RWPE1 (cell line): ENCODE measurements around the gene DGCR2.

Source experiments
- CTCF ChIA-PET: fragments of 350-600 bp; sonication (Branson Sonifier 250); formaldehyde crosslinking; extraction: SDS; loops from one replicate; lab custom pipeline; 2021; lab: Yijun Ruan, JAX
- POLR2A ChIA-PET: fragments of 400-600 bp; formaldehyde crosslinking; extraction: SDS; loops from one replicate; lab custom pipeline; 2020; ENCODE audit warnings: antibody characterized with exemption; ENCODE audit not compliant: low non-redundant PET; lab: Yijun Ruan, JAX
- DNase-seq: peaks from one replicate; pipeline ENCODE4 v3.0.0; 2012; ENCODE audit warnings: low spot score
- H3K27ac ChIP-seq: fragments of 450-650 bp; 2 replicates; pipeline ENCODE4 v1.5.1; 2017
- CTCF ChIP-seq: fragments of 450-650 bp; conservative IDR thresholded peaks from 2 replicates; pipeline ENCODE4 v1.5.1; 2017; ENCODE audit warnings: low read depth, mild to moderate bottlenecking

DGCR2 gene

GRCh38 chr22:19128946-19129727, 6.9 kb upstream of the DGCR2 start:
- peak overlapping the region; percentile 90 for H3K27ac ChIP-seq
- no peak for DNase-seq
- no peak for TF ChIP-seq CTCF
- ChIA-PET POLR2A (no interaction called here), CTCF (no interaction called here)

GRCh38 chr22:19128009-19128401, 5.8 kb upstream of the DGCR2 start:
- POLR2A ChIA-PET = no interaction called here
- CTCF ChIA-PET = no interaction called here
- H3K27ac ChIP-seq = no peak overlapping the region
- no peak for DNase-seq
- no peak for TF ChIP-seq CTCF

GRCh38 chr22:19127329-19128008, 5.3 kb upstream of the DGCR2 start:
- POLR2A ChIA-PET = no interaction called here
- TF ChIP-seq CTCF = no peak
- CTCF ChIA-PET = no interaction called here

GRCh38 chr22:19126309-19127273, 4.4 kb upstream of the DGCR2 start:
- no peak for TF ChIP-seq CTCF
- no peak for DNase-seq
- POLR2A ChIA-PET = no interaction called here
- no peak overlapping the region for H3K27ac ChIP-seq
- CTCF ChIA-PET = no interaction called here

More at GRCh38 chr22:19127329-19128008, 5.3 kb upstream of the DGCR2 start:
- no peak overlapping the region for H3K27ac ChIP-seq
- no peak for DNase-seq

GRCh38 chr22:19125474-19126308, 3.5 kb upstream of the DGCR2 start:
- no peak overlapping the region for H3K27ac ChIP-seq
- no peak for TF ChIP-seq CTCF
- ChIA-PET POLR2A (no interaction called here), CTCF (interaction anchor here (0.7 kb wide), 1 partner anchor 27 kb away, joined by 3 read pairs; no protein-coding TSS in a partner anchor)
- DNase-seq = no peak
